GM23248 (cell line): ENCODE results near the gene SHROOM2. TPM values are rescaled to one million over a fixed set of nuclear protein-coding genes. Genes with fewer than 3 reads are reported as not detected.
A peak's percentile ranks its signal among the peaks of the same experiment; 100 is the strongest.

ENCODE experiments used
- DNase-seq: peaks from one replicate; pipeline ENCODE4 v3.0.0-alpha.2; 2015
- H2AFZ ChIP-seq: fragments of 200-600 bp; sonication (generic); 2 replicates; pipeline ENCODE4 v1.6.1; 2016; ENCODE audit warnings: antibody characterized with exemption
- H3F3A ChIP-seq: fragments of 200-600 bp; sonication (generic); 2 replicates; pipeline ENCODE4 v1.6.1; 2016; ENCODE audit warnings: mild to moderate bottlenecking, antibody characterized with exemption, mixed run types; ENCODE audit not compliant: insufficient read depth
- H3K27ac ChIP-seq: fragments of 200-600 bp; sonication (generic); 2 replicates; pipeline ENCODE4 v1.5.1; 2016; ENCODE audit warnings: mild to moderate bottlenecking
- H3K27me3 ChIP-seq: fragments of 200-600 bp; sonication (generic); replicated peaks from 2 replicates; pipeline ENCODE4 v1.6.1; 2016; ENCODE audit warnings: mild to moderate bottlenecking; ENCODE audit not compliant: insufficient read depth
- H3K36me3 ChIP-seq: fragments of 200-600 bp; sonication (generic); 2 replicates; pipeline ENCODE4 v1.6.1; 2016; ENCODE audit warnings: low read depth, mild to moderate bottlenecking
- H3K4me1 ChIP-seq: fragments of 200-600 bp; sonication (generic); 2 replicates; pipeline ENCODE4 v1.6.1; 2016; ENCODE audit warnings: mild to moderate bottlenecking; ENCODE audit not compliant: insufficient read depth
- H3K4me2 ChIP-seq: fragments of 200-600 bp; sonication (generic); one replicate; pipeline ENCODE4 v1.6.1; 2016; ENCODE audit warnings: mild to moderate bottlenecking; ENCODE audit not compliant: unreplicated experiment
- H3K4me3 ChIP-seq: fragments of 200-600 bp; sonication (generic); 2 replicates; pipeline ENCODE4 v1.5.1; 2016; ENCODE audit warnings: mild to moderate bottlenecking
- H3K79me2 ChIP-seq: fragments of 200-600 bp; sonication (generic); 2 replicates; pipeline ENCODE4 v1.6.1; 2016; ENCODE audit warnings: mild to moderate bottlenecking; ENCODE audit not compliant: insufficient read depth
- H3K9ac ChIP-seq: fragments of 200-600 bp; sonication (generic); 2 replicates; pipeline ENCODE4 v1.6.1; 2016; ENCODE audit warnings: mild to moderate bottlenecking
- H3K9me2 ChIP-seq: fragments of 200-600 bp; sonication (generic); 2 replicates; pipeline ENCODE4 v1.6.1; 2016; ENCODE audit warnings: mixed run types, mild to moderate bottlenecking, moderate library complexity; ENCODE audit not compliant: insufficient read depth
- H3K9me3 ChIP-seq: fragments of 200-600 bp; sonication (generic); one replicate; pipeline ENCODE4 v1.6.1; 2017; ENCODE audit warnings: low read depth
- H4K20me1 ChIP-seq: fragments of 200-600 bp; sonication (generic); 2 replicates; pipeline ENCODE4 v1.6.0; 2016; ENCODE audit not compliant: insufficient read depth
- EZH2 ChIP-seq: fragments of 200-600 bp; sonication (generic); IDR thresholded peaks from 2 replicates; pipeline ENCODE4 v1.6.1; 2018; ENCODE audit warnings: antibody characterized with exemption, mild to moderate bottlenecking; ENCODE audit not compliant: insufficient read depth, poor library complexity, severe bottlenecking
- EZH2phosphoT487 ChIP-seq: fragments of 200-600 bp; sonication (generic); IDR thresholded peaks from 2 replicates; pipeline ENCODE4 v1.6.1; 2018; ENCODE audit warnings: antibody characterized with exemption, moderate library complexity, mild to moderate bottlenecking, low read depth; ENCODE audit not compliant: insufficient read depth
- WGBS, 2 experiments: methylation state at CpG; one replicate each; pipeline ENCODE4 v1.1.6; 2015 to 2017; ENCODE audit warnings: low lambda C conversion rate in 2 of 2, low coverage in 1 of 2; ENCODE audit errors: missing lambda C conversion rate in 2 of 2; 5-methylcytosine and 5-hydroxymethylcytosine counted together
- in situ Hi-C: fragments of 300-500 bp; cut with MboI; formaldehyde crosslinking; loops from 2 replicates; pipeline ENCODE4 v1.15.0; 2020
- polyA plus RNA-seq: library from polyadenylated mRNA; unstranded; fragments of >200 nt; fragmentation: Nextera tagmentation; extraction: Ambion mirVana; gene quantifications from 2 replicates; pipeline ENCODE4 v1.2.1, GENCODE V29; 2016
- total RNA-seq: library from RNA; depleted of rRNA; stranded (reverse); fragments of >200 nt; shearing (Covaris generic); gene quantifications from 2 replicates; pipeline ENCODE4 v1.2.3, GENCODE V29; 2014

The SHROOM2 gene
- total and polyA plus RNA-seq, 2 experiments from 2014 or later: 0.22 to 0.63 TPM

GRCh38 chrX:9880870-9881269 lies 94.6 kb downstream of the SHROOM2 start:
- Histone ChIP-seq H3K4me3 (no peak overlapping the region), H3K9ac (no peak overlapping the region), H3K4me2 (no peak overlapping the region), H3K9me3 (no peaks in the 10 kb centered on the region), H3K4me1 (no peaks in the 10 kb centered on the region), H4K20me1 (no peaks in the 10 kb centered on the region), H3K9me2 (no peaks in the 10 kb centered on the region), H3K36me3 (no peaks in the 10 kb centered on the region), H3K27ac (no peak overlapping the region), H3F3A (no peaks in the 10 kb centered on the region), H2AFZ (no peak overlapping the region), H3K27me3 (no peaks in the 10 kb centered on the region; the same call in 1 of the 2 replicates), H3K79me2 (no peaks in the 10 kb centered on the region)
- no peak for TF ChIP-seq EZH2phosphoT487
- no peak for TF ChIP-seq EZH2
- no peak for DNase-seq
- in situ Hi-C loops: loop anchor here (10.0 to 25.0 kb wide), 2 partner anchors 104 to 231 kb away; no protein-coding TSS in a partner anchor
- 72 to 85% methylated on average over 7 of the region's 7 CpGs for WGBS, 2 experiments

GRCh38 chrX:9882669-9883446 lies 96.6 kb downstream of the SHROOM2 start:
- Histone ChIP-seq H3K9me3 (no peaks in the 10 kb centered on the region), H3K27ac (no peak overlapping the region), H4K20me1 (no peaks in the 10 kb centered on the region), H3K79me2 (no peaks in the 10 kb centered on the region), H3K27me3 (no peaks in the 10 kb centered on the region), H3F3A (no peaks in the 10 kb centered on the region), H2AFZ (no peak overlapping the region), H3K4me2 (no peak overlapping the region), H3K4me1 (no peaks in the 10 kb centered on the region), H3K4me3 (no peak overlapping the region), H3K9ac (no peak overlapping the region), H3K36me3 (no peaks in the 10 kb centered on the region), H3K9me2 (no peaks in the 10 kb centered on the region)
- 46 to 55% methylated on average over 13 to 15 of the region's 15 CpGs for WGBS, 2 experiments
- no peak for DNase-seq
- TF ChIP-seq EZH2phosphoT487 (no peak), EZH2 (no peak)
- in situ Hi-C loops: loop anchor here (10.0 to 25.0 kb wide), 2 partner anchors 102 to 229 kb away; no protein-coding TSS in a partner anchor

GRCh38 chrX:9884031-9884779 lies 98.0 kb downstream of the SHROOM2 start:
- H3K27ac ChIP-seq: no peak overlapping the region
- no peaks in the 10 kb centered on the region for H3K36me3 ChIP-seq
- DNase-seq: no peak
- no peaks in the 10 kb centered on the region for H3K79me2 ChIP-seq
- 0 out of 2 replicates have a peak, but pooled peaks cover 5% of the 10 kb centered on the region for H3F3A ChIP-seq
- H3K4me2 ChIP-seq: no peak overlapping the region
- in situ Hi-C loops: loop anchor here (10.0 to 25.0 kb wide), 2 partner anchors 101 to 228 kb away; no protein-coding TSS in a partner anchor
- no peak overlapping the region for H3K4me3 ChIP-seq
- TF ChIP-seq EZH2: no peak
- H3K27me3 ChIP-seq: no peaks in the 10 kb centered on the region
- no peaks in the 10 kb centered on the region for H4K20me1 ChIP-seq
- H3K9me2 ChIP-seq: no peaks in the 10 kb centered on the region
- no peaks in the 10 kb centered on the region for H3K9me3 ChIP-seq
- no peaks in the 10 kb centered on the region for H3K4me1 ChIP-seq
- 61 to 92% methylated on average over 6 to 9 of the region's 9 CpGs for WGBS, 2 experiments
- no peak overlapping the region for H2AFZ ChIP-seq
- H3K9ac ChIP-seq: no peak overlapping the region

DNA sequence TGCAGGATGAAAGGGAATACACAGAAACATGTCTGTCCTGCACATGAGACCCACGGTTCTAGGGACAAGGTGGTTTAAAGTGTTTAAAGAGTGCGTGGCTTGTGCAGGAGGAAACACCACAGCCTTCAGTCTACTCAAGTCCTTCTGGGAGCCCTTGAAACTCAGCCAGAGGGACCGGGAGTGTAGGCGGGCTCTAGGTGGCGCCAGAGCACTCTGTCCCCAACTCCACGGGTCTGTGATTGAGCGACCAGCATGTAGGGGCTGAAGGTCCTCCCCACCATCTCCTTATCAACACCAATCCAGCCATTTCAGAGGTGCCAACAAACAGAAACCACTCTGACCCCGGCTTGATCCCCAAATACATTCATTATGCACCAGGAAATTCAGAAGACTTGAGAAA lies 98.9 kb downstream of the SHROOM2 start:
- no peaks in the 10 kb centered on the region for H3K36me3 ChIP-seq
- H3K9me3 ChIP-seq: no peaks in the 10 kb centered on the region
- no peak overlapping the region for H3K9ac ChIP-seq
- no peaks in the 10 kb centered on the region for H3K79me2 ChIP-seq
- H3K27me3 ChIP-seq: no peaks in the 10 kb centered on the region
- TF ChIP-seq EZH2: no peak
- TF ChIP-seq EZH2phosphoT487: no peak
- no peaks in the 10 kb centered on the region for H3K4me1 ChIP-seq
- in situ Hi-C loops: loop anchor here (10.0 to 25.0 kb wide), 2 partner anchors 100 to 227 kb away; no protein-coding TSS in a partner anchor
- no peak overlapping the region for H2AFZ ChIP-seq
- WGBS, 2 experiments: 16 to 21% methylated on average over 4 to 7 of the region's 8 CpGs
- DNase-seq: peak; percentile 72
- H3K9me2 ChIP-seq: no peaks in the 10 kb centered on the region
- H3F3A ChIP-seq: 0 out of 2 replicates have a peak, but pooled peaks cover 7% of the 10 kb centered on the region
- no peak overlapping the region for H3K4me2 ChIP-seq
- no peak overlapping the region for H3K4me3 ChIP-seq
- no peak overlapping the region for H3K27ac ChIP-seq
- no peaks in the 10 kb centered on the region for H4K20me1 ChIP-seq
